GM21786 (cell line): ENCODE data around the gene TWIST1.

Experiments
- ATAC-seq: cut with Tn5 transposase; IDR thresholded peaks from one replicate; pipeline ENCODE4 v1.9.1; 2021; ENCODE audit not compliant: unreplicated experiment

Gene TWIST1

GRCh38 chr7:19097165-19098055 lies 20.0 kb downstream of the TWIST1 start:
- ATAC-seq = no peak

- no peak for ATAC-seq
These were observed 22.0 kb downstream of the TWIST1 start for GRCh38 chr7:19095353-19095860.

- no peak for ATAC-seq
These were observed 22.7 kb downstream of the TWIST1 start for GRCh38 chr7:19094598-19095352.

DNA sequence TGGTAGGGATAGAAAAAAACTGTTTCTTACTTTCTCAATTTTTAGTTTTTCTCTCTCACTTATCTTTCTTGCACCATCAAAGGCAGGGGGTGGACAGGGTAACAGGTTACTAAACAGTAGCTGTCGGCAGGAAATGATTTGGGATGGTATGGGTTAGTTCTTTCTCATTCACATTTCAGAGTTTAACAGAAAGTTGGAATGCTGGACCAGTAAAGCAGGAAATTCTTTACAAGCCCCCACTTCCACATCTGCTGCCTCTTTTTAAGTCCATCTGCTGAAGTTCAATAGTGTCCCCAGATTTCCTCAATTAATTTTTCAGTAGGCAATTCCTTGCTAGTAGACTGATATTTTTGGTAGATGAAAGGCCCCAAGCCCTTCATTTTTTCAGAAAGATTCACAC lies 23.3 kb downstream of the TWIST1 start:
- ATAC-seq = no peak

- ATAC-seq = no peak
These were observed 25.8 kb downstream of the TWIST1 start for GRCh38 chr7:19091550-19092200.

- no peak for ATAC-seq
These were observed 26.9 kb downstream of the TWIST1 start for GRCh38 chr7:19090526-19090925.

- no peak for ATAC-seq
These were observed 27.6 kb downstream of the TWIST1 start for GRCh38 chr7:19089797-19090196.

DNA sequence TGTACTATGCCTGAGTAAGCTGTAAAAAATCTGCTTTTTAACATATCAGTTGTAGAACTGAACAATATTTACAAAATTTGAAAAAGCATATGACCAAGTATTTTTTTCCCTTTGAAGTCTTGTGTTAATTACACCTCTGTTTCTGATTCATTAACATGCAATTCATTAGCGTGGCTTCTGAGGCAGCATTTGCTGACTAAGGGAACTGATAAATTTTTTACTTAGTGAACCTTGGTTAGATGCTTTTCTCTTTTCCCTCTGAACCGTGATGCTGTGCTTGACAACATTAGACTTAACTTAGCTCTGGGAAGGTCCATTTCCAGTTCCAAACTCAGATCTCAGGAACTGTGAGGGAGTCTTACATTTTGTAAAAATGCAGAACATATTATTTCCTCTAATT lies 28.1 kb downstream of the TWIST1 start:
- ATAC-seq = no peak

- no peak for ATAC-seq
These were observed 37.3 kb downstream of the TWIST1 start for GRCh38 chr7:19080093-19080492.

GRCh38 chr7:19079066-19079465 lies 38.4 kb downstream of the TWIST1 start:
- ATAC-seq = no peak

GRCh38 chr7:19069842-19070241 lies 47.6 kb downstream of the TWIST1 start:
- ATAC-seq = no peak

GRCh38 chr7:19066170-19066569 lies 51.3 kb downstream of the TWIST1 start:
- no peak for ATAC-seq
